RWPE1 (cell line): ENCODE measurements around the gene CDKAL1.
A peak's percentile ranks its signal among the peaks of the same experiment; 100 is the strongest.

Experiments
- CTCF ChIA-PET: fragments of 350-600 bp; sonication (Branson Sonifier 250); formaldehyde crosslinking; extraction: SDS; loops from one replicate; lab custom pipeline; 2021; lab: Yijun Ruan, JAX
- POLR2A ChIA-PET: fragments of 400-600 bp; formaldehyde crosslinking; extraction: SDS; loops from one replicate; lab custom pipeline; 2020; ENCODE audit warnings: antibody characterized with exemption; ENCODE audit not compliant: low non-redundant PET; lab: Yijun Ruan, JAX
- DNase-seq: peaks from one replicate; pipeline ENCODE4 v3.0.0; 2012; ENCODE audit warnings: low spot score
- H3K27ac ChIP-seq: fragments of 450-650 bp; 2 replicates; pipeline ENCODE4 v1.5.1; 2017
- TF ChIP-seq, protein P1 (sequence below): fragments of 450-650 bp; conservative IDR thresholded peaks from 2 replicates; pipeline ENCODE4 v1.5.1; 2017; ENCODE audit warnings: low read depth, mild to moderate bottlenecking

The CDKAL1 gene

DNA sequence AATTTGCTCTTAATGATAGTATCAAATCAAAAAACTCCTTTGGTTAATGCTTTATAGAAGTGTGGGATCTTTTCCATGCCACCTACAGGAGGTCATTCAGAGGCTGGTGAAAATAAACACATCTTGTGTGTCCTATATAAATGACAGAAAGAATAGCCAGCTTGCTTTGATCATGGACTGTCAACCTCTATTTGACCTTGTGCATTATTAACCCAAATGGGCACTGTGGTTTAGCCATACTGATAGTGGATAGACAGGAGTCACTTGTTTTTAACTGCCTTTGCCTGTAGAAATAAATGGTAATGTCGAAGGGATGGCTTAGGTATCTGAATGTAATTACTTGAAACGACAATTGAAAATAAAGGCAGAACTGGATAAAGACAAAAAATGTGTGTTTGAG is 123.8 kb downstream of the CDKAL1 start:
- DNase-seq = no peak
- CTCF ChIA-PET = no interaction called here
- POLR2A ChIA-PET = no interaction called here
- TF ChIP-seq, protein P1, sequence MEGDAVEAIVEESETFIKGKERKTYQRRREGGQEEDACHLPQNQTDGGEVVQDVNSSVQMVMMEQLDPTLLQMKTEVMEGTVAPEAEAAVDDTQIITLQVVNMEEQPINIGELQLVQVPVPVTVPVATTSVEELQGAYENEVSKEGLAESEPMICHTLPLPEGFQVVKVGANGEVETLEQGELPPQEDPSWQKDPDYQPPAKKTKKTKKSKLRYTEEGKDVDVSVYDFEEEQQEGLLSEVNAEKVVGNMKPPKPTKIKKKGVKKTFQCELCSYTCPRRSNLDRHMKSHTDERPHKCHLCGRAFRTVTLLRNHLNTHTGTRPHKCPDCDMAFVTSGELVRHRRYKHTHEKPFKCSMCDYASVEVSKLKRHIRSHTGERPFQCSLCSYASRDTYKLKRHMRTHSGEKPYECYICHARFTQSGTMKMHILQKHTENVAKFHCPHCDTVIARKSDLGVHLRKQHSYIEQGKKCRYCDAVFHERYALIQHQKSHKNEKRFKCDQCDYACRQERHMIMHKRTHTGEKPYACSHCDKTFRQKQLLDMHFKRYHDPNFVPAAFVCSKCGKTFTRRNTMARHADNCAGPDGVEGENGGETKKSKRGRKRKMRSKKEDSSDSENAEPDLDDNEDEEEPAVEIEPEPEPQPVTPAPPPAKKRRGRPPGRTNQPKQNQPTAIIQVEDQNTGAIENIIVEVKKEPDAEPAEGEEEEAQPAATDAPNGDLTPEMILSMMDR = no peak
- H3K27ac ChIP-seq = no peak overlapping the region

GRCh38 chr6:20658516-20658915 is 124.3 kb downstream of the CDKAL1 start:
- no peak for DNase-seq
- H3K27ac ChIP-seq = no peak overlapping the region
- POLR2A ChIA-PET = no interaction called here
- CTCF ChIA-PET = no interaction called here
- TF ChIP-seq, protein P1 = no peak

DNA sequence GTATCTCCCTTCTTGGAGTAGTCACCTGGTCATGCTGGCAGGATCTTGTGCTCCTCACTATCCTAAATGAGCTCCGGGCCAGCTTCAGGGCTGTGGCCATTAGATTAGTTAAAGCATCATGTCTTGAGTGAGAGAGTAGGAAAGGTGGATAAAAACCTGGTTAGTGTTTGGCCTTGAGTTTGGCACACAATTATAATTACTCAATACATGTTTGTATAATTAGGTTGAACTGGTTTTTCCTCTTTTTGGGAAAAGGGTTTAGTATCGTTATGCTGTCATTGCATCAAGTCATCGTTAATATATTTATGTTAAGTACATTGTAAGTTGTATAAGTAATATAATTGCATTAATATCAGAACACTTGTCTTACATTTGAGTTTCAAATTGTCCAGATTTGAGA is 126.3 kb downstream of the CDKAL1 start:
- peak; percentile 25 for DNase-seq
- CTCF ChIA-PET = no interaction called here
- TF ChIP-seq, protein P1 = no peak
- no peak overlapping the region for H3K27ac ChIP-seq
- POLR2A ChIA-PET = no interaction called here

DNA sequence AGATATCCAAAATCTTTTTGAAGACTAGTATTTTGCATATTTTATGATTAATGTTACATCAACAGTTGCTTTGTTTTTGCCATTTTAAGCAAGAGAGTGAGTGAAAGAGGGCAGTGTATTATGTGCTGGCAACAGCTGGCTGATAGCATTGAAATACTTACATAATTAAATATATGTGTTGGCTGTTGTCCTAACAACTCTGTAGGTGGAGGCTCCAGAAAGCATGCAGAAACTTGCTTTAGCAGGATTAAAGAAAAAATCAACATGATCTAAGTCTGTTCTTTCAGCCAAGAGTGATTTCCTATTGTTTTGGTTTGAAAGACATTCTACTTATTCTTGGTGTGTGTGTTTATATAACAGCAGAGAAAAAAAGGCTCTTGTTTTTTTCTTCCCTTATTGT is 127.5 kb downstream of the CDKAL1 start:
- ChIA-PET CTCF (no interaction called here), POLR2A (no interaction called here)
- peak; percentile 64 for DNase-seq
- H3K27ac ChIP-seq = no peak overlapping the region
- TF ChIP-seq, protein P1 = no peak

- ChIA-PET CTCF (no interaction called here), POLR2A (no interaction called here)
- no peak overlapping the region for H3K27ac ChIP-seq
- DNase-seq = no peak
- TF ChIP-seq, protein P1 = no peak
Measured at GRCh38 chr6:20664250-20664649, 130.0 kb downstream of the CDKAL1 start.

DNA sequence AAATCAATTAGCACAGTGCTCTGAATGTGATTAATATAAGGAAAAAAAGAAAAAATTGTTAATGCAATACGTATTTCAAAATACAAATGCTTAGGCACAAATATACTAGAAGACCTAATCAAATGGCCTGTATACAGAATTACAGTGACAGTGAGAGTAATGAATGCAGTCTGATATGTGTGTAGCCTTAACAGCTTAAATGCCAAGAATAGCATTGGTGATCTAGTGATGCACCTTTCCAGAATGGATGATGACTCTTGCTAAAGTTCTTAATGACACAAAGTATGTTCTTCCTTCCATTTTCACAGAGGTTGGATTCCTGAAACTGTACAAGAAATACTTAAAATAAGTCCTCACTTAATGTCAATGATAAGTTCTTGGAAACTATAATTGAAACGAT is 131.0 kb downstream of the CDKAL1 start:
- H3K27ac ChIP-seq = no peak overlapping the region
- ChIA-PET POLR2A (no interaction called here), CTCF (no interaction called here)
- TF ChIP-seq, protein P1 = no peak
- DNase-seq = no peak
